Type B pancreatic cell (in vitro differentiated cells): ENCODE data around the gene C10orf90. TPM values are rescaled to one million over a fixed set of nuclear protein-coding genes. Genes with fewer than 3 reads are reported as not detected.

Experiments used
- DNase-seq: peaks from one replicate; pipeline ENCODE4 v3.0.0; 2021; ENCODE audit warnings: mixed read lengths; ENCODE audit not compliant: unreplicated experiment; ENCODE audit errors: extremely low spot score
- H3K27ac Mint-ChIP-seq: 2 replicates; pipeline ENCODE4 v1.8.0; 2021; ENCODE audit warnings: mild to moderate bottlenecking, mixed read lengths
- H3K27me3 Mint-ChIP-seq: 2 replicates; pipeline ENCODE4 v1.8.0; 2021; ENCODE audit warnings: mixed read lengths
- H3K36me3 Mint-ChIP-seq: 2 replicates; pipeline ENCODE4 v1.8.0; 2021; ENCODE audit warnings: mixed read lengths
- H3K4me1 Mint-ChIP-seq: one replicate; pipeline ENCODE4 v1.8.0; 2021; ENCODE audit warnings: mixed read lengths; ENCODE audit not compliant: unreplicated experiment
- H3K4me3 Mint-ChIP-seq: 2 replicates; pipeline ENCODE4 v1.8.0; 2021; ENCODE audit warnings: mild to moderate bottlenecking, mixed read lengths
- H3K9me3 Mint-ChIP-seq: 2 replicates; pipeline ENCODE4 v1.8.0; 2021; ENCODE audit warnings: mixed read lengths
- CTCF ChIP-seq: fragments of 200-600 bp; sonication (generic); conservative IDR thresholded peaks from 2 replicates; pipeline ENCODE4 v1.5.0; 2021; ENCODE audit warnings: antibody characterized with exemption, mild to moderate bottlenecking
- total RNA-seq: library from RNA; stranded (reverse); gene quantifications from 2 replicates; pipeline ENCODE4 v1.2.1, GENCODE V29; 2021; ENCODE audit warnings: low replicate concordance

Gene C10orf90
- total RNA-seq, 1 donor from 2014 or later: 1.5 TPM

- no peak overlapping the region for H3K27ac Mint-ChIP-seq
- H3K36me3 Mint-ChIP-seq: no peaks in the 10 kb centered on the region
- no peak for TF ChIP-seq CTCF
- no peaks in the 10 kb centered on the region for H3K4me1 Mint-ChIP-seq
- H3K9me3 Mint-ChIP-seq: no peaks in the 10 kb centered on the region
- no peak for DNase-seq
- peaks cover 19% of the 10 kb centered on the region for H3K27me3 Mint-ChIP-seq
- H3K4me3 Mint-ChIP-seq: no peak overlapping the region
Observed at GRCh38 chr10:126705131-126705530, 34.6 kb upstream of the C10orf90 start.

GRCh38 chr10:126704649-126705048 is 34.2 kb upstream of the C10orf90 start:
- DNase-seq: no peak
- Mint-ChIP-seq H3K4me3 (no peak overlapping the region), H3K27ac (no peak overlapping the region), H3K27me3 (peaks cover 19% of the 10 kb centered on the region), H3K9me3 (no peaks in the 10 kb centered on the region), H3K4me1 (no peaks in the 10 kb centered on the region), H3K36me3 (no peaks in the 10 kb centered on the region)
- TF ChIP-seq CTCF: no peak

- no peak for DNase-seq
- Mint-ChIP-seq H3K27me3 (peaks cover 19% of the 10 kb centered on the region), H3K4me1 (no peaks in the 10 kb centered on the region), H3K4me3 (no peak overlapping the region), H3K27ac (no peak overlapping the region), H3K36me3 (no peaks in the 10 kb centered on the region), H3K9me3 (no peaks in the 10 kb centered on the region)
- TF ChIP-seq CTCF: no peak
Observed at GRCh38 chr10:126702181-126702580, 31.7 kb upstream of the C10orf90 start.

- H3K36me3 Mint-ChIP-seq: no peaks in the 10 kb centered on the region
- H3K4me3 Mint-ChIP-seq: no peak overlapping the region
- peaks cover 19% of the 10 kb centered on the region for H3K27me3 Mint-ChIP-seq
- DNase-seq: no peak
- no peak for TF ChIP-seq CTCF
- no peaks in the 10 kb centered on the region for H3K4me1 Mint-ChIP-seq
- H3K9me3 Mint-ChIP-seq: no peaks in the 10 kb centered on the region
- H3K27ac Mint-ChIP-seq: no peak overlapping the region
Observed at GRCh38 chr10:126701526-126701925, 31.0 kb upstream of the C10orf90 start.

GRCh38 chr10:126696684-126697083 is 26.2 kb upstream of the C10orf90 start:
- TF ChIP-seq CTCF: no peak

GRCh38 chr10:126691456-126691855 is 21.0 kb upstream of the C10orf90 start:
- Mint-ChIP-seq H3K36me3 (no peaks in the 10 kb centered on the region), H3K27me3 (no peaks in the 10 kb centered on the region), H3K4me3 (no peak overlapping the region), H3K4me1 (peaks cover 6% of the 10 kb centered on the region), H3K9me3 (peaks cover 17% of the 10 kb centered on the region), H3K27ac (no peak overlapping the region)
- DNase-seq: no peak
- TF ChIP-seq CTCF: no peak

More at GRCh38 chr10:126696684-126697083, 26.2 kb upstream of the C10orf90 start:
- no peak for DNase-seq
- peaks cover 2% of the 10 kb centered on the region for H3K27me3 Mint-ChIP-seq
- H3K4me1 Mint-ChIP-seq: no peaks in the 10 kb centered on the region
- no peak overlapping the region for H3K4me3 Mint-ChIP-seq
- no peak overlapping the region for H3K27ac Mint-ChIP-seq
- peaks cover 12% of the 10 kb centered on the region for H3K9me3 Mint-ChIP-seq
- no peaks in the 10 kb centered on the region for H3K36me3 Mint-ChIP-seq
